Measurements from ENCODE around the gene FEZF1.

DNA sequence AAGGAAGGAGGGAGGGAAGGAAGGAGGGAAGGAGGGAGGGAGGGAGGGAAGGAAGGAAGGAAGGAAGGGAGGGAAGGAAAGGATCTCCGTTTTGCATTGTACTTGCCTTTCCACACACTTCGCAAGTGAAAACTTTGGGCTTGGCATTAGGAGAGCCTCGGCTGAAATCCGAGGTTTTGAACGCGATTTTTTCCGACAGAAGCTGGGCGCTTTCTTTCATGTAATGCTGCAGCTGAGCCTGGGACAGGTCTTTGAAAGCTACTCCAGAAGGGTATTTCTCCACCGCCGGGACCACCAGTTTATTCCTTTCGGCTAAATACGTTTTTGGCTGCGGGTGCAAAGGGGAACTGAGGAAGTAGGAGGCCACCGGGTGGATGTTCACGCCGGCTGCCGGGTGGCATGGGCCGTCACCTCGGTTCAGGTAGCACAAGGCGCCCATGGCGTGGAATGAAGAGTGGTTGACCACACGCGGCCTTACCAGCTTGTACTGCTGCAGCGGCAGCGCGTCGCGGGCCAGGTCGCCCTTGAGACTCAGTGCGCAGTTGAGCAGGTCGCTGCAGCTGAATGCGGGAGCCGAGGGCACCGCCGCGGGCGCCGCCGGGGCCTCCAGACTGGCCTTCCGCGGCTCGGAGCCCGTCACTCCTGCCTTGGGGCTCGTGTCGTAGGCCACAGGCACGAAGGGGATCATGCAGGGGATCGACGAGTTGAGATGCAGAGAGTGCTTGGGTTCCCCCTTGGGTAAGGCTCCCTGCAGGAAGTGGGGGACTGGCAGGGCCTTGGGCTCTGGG is 825 bp downstream of the FEZF1 start:
- TF ChIP-seq, protein P1, sequence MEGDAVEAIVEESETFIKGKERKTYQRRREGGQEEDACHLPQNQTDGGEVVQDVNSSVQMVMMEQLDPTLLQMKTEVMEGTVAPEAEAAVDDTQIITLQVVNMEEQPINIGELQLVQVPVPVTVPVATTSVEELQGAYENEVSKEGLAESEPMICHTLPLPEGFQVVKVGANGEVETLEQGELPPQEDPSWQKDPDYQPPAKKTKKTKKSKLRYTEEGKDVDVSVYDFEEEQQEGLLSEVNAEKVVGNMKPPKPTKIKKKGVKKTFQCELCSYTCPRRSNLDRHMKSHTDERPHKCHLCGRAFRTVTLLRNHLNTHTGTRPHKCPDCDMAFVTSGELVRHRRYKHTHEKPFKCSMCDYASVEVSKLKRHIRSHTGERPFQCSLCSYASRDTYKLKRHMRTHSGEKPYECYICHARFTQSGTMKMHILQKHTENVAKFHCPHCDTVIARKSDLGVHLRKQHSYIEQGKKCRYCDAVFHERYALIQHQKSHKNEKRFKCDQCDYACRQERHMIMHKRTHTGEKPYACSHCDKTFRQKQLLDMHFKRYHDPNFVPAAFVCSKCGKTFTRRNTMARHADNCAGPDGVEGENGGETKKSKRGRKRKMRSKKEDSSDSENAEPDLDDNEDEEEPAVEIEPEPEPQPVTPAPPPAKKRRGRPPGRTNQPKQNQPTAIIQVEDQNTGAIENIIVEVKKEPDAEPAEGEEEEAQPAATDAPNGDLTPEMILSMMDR (IDR thresholded peaks at IDR 0.05), result no peak
- no peak for TF ChIP-seq POLR2A (IDR thresholded peaks at IDR 0.05)
